H9 (cell line): ENCODE results near the gene ADGRB3. TPM values are rescaled to one million over a fixed set of nuclear protein-coding genes. Genes with fewer than 3 reads are reported as not detected.
"Not testable (repeated sequence)": the region's sequence is repeated elsewhere in the genome, so short reads cannot be mapped to it uniquely, and the experiment has no call there.

Experiments
- DNase-seq: peaks from one replicate; pipeline ENCODE4 v3.0.0-alpha.2; 2017
- H2AFZ ChIP-seq: one replicate; pipeline ENCODE4 v1.6.1; 2013; ENCODE audit warnings: mild to moderate bottlenecking, low read length, control low read depth, moderate library complexity
- H2AK5ac ChIP-seq: 2 replicates; pipeline ENCODE4 v1.6.1; 2013; ENCODE audit warnings: low read length, control low read depth, mixed read lengths; ENCODE audit not compliant: insufficient read length
- H2BK120ac ChIP-seq: one replicate; pipeline ENCODE4 v1.6.1; 2013; ENCODE audit warnings: low read depth, mild to moderate bottlenecking, low read length, control low read depth, inconsistent platforms; ENCODE audit not compliant: poor library complexity, severe bottlenecking
- H2BK12ac ChIP-seq: 2 replicates; pipeline ENCODE4 v1.6.1; 2013; ENCODE audit warnings: low read length, control low read depth, mixed read lengths, low read depth; ENCODE audit not compliant: insufficient read length
- H2BK15ac ChIP-seq: 2 replicates; pipeline ENCODE4 v1.6.1; 2013; ENCODE audit warnings: low read depth, low read length, control low read depth
- H2BK20ac ChIP-seq: one replicate; pipeline ENCODE4 v1.6.1; 2013; ENCODE audit warnings: low read depth, mild to moderate bottlenecking, low read length, control low read depth, inconsistent platforms; ENCODE audit not compliant: poor library complexity, severe bottlenecking
- H2BK5ac ChIP-seq: 2 replicates; pipeline ENCODE4 v1.6.1; 2013; ENCODE audit warnings: low read length, control low read depth, mixed read lengths; ENCODE audit not compliant: insufficient read length
- H3K14ac ChIP-seq: 2 replicates; pipeline ENCODE4 v1.6.1; 2013; ENCODE audit warnings: low read length, control low read depth; ENCODE audit not compliant: insufficient read depth
- H3K18ac ChIP-seq: 2 replicates; pipeline ENCODE4 v1.6.1; 2013; ENCODE audit warnings: low read depth, mild to moderate bottlenecking, mixed read lengths, low read length, control low read depth; ENCODE audit not compliant: insufficient read length
- H3K23ac ChIP-seq: 2 replicates; pipeline ENCODE4 v1.6.1; 2013; ENCODE audit warnings: low read length, control low read depth, mixed read lengths, low read depth; ENCODE audit not compliant: insufficient read length
- H3K23me2 ChIP-seq: 2 replicates; pipeline ENCODE4 v1.6.1; 2013; ENCODE audit warnings: low read depth, mild to moderate bottlenecking, mixed read lengths, low read length, control low read depth; ENCODE audit not compliant: insufficient read length, poor library complexity, severe bottlenecking
- H3K27ac ChIP-seq: 2 replicates; pipeline ENCODE4 v1.5.1; 2013; ENCODE audit warnings: low read length, control low read depth, mixed read lengths, low read depth; ENCODE audit not compliant: insufficient read length
- H3K27me3 ChIP-seq: 2 replicates; pipeline ENCODE4 v1.6.1; 2013; ENCODE audit warnings: low read length, control low read depth, inconsistent platforms; ENCODE audit not compliant: insufficient read depth
- H3K4ac ChIP-seq: 2 replicates; pipeline ENCODE4 v1.6.1; 2013; ENCODE audit warnings: low read depth, mild to moderate bottlenecking, control low read depth, inconsistent platforms, low read length, moderate library complexity
- H3K4me1 ChIP-seq: 2 replicates; pipeline ENCODE4 v1.6.1; 2013; ENCODE audit warnings: low read length, control low read depth, inconsistent platforms; ENCODE audit not compliant: insufficient read depth
- H3K4me2 ChIP-seq: 2 replicates; pipeline ENCODE4 v1.6.1; 2013; ENCODE audit warnings: low read length, control low read depth, mixed read lengths; ENCODE audit not compliant: insufficient read length, insufficient read depth
- H3K56ac ChIP-seq: 2 replicates; pipeline ENCODE4 v1.6.1; 2013; ENCODE audit warnings: low read depth, mild to moderate bottlenecking, mixed read lengths, low read length, control low read depth; ENCODE audit not compliant: insufficient read length
- H3K79me1 ChIP-seq: 2 replicates; pipeline ENCODE4 v1.6.1; 2013; ENCODE audit warnings: low read depth, mild to moderate bottlenecking, moderate library complexity, low read length, control low read depth, inconsistent platforms; ENCODE audit not compliant: insufficient read depth, poor library complexity, severe bottlenecking
- H3K79me2 ChIP-seq: 2 replicates; pipeline ENCODE4 v1.6.1; 2013; ENCODE audit warnings: low read length, control low read depth, inconsistent platforms; ENCODE audit not compliant: insufficient read depth
- H3K9ac ChIP-seq: 2 replicates; pipeline ENCODE4 v1.6.1; 2013; ENCODE audit warnings: low read length, control low read depth, mixed read lengths; ENCODE audit not compliant: insufficient read length; ENCODE audit errors: extremely low read depth
- H3K9me3 ChIP-seq: one replicate; pipeline ENCODE4 v1.6.1; 2013; ENCODE audit warnings: low read depth, low read length, inconsistent platforms; ENCODE audit not compliant: control insufficient read depth
- H3T11ph ChIP-seq: one replicate; pipeline ENCODE4 v1.6.1; 2013; ENCODE audit warnings: mild to moderate bottlenecking, low read length, control low read depth, inconsistent platforms
- H4K20me1 ChIP-seq: one replicate; pipeline ENCODE4 v1.6.1; 2013; ENCODE audit not compliant: control insufficient read depth, insufficient read length, insufficient read depth
- H4K5ac ChIP-seq: 2 replicates; pipeline ENCODE4 v1.6.1; 2013; ENCODE audit warnings: low read depth, mild to moderate bottlenecking, mixed read lengths, low read length, control low read depth; ENCODE audit not compliant: insufficient read length
- H4K8ac ChIP-seq: replicated peaks from 2 replicates; pipeline ENCODE4 v1.6.1; 2013; ENCODE audit warnings: low read length, control low read depth, mixed read lengths, low read depth; ENCODE audit not compliant: insufficient read length
- H4K91ac ChIP-seq: 2 replicates; pipeline ENCODE4 v1.6.1; 2013; ENCODE audit warnings: low read depth, mild to moderate bottlenecking, moderate library complexity, mixed read lengths, low read length, control low read depth; ENCODE audit not compliant: insufficient read length
- H3K27ac Mint-ChIP-seq, 3 experiments: 2 replicates in 2 of 3; 3 replicates in 1 of 3; pipeline ENCODE4 v1.8.0; 2020 to 2021; ENCODE audit warnings: mixed read lengths in 3 of 3, mild to moderate bottlenecking in 1 of 3, moderate library complexity in 1 of 3
- H3K27me3 Mint-ChIP-seq: 2 replicates; pipeline ENCODE4 v1.8.0; 2021; ENCODE audit warnings: low read depth, mild to moderate bottlenecking, moderate library complexity, mixed read lengths
- H3K36me3 Mint-ChIP-seq, 3 experiments: 2 replicates in 2 of 3; 3 replicates in 1 of 3; pipeline ENCODE4 v1.8.0; 2020 to 2021; ENCODE audit warnings: low read depth in 3 of 3, mixed read lengths in 3 of 3; ENCODE audit not compliant: insufficient read depth in 1 of 3
- H3K4me1 Mint-ChIP-seq, 2 experiments: 2 replicates each; pipeline ENCODE4 v1.8.0; 2020; ENCODE audit warnings: mixed read lengths in 2 of 2
- H3K4me3 Mint-ChIP-seq, 2 experiments: 2 replicates in 1 of 2; 3 replicates in 1 of 2; pipeline ENCODE4 v1.8.0; 2020 to 2021; ENCODE audit warnings: mild to moderate bottlenecking in 2 of 2, mixed read lengths in 2 of 2, moderate library complexity in 1 of 2
- H3K9me3 Mint-ChIP-seq, 2 experiments: 2 replicates in 1 of 2; 3 replicates in 1 of 2; pipeline ENCODE4 v1.8.0; 2020; ENCODE audit warnings: mild to moderate bottlenecking in 2 of 2, mixed read lengths in 2 of 2, moderate library complexity in 1 of 2
- WGBS: extraction: QIAGEN DNeasy Blood & Tissue Kit; methylation state at CpG from one replicate; pipeline ENCODE4 v1.1.7; 2013; ENCODE audit warnings: missing lambda C conversion rate, low lambda C conversion rate, mixed read lengths; ENCODE audit not compliant: insufficient read length; ENCODE audit errors: extremely low coverage; 5-methylcytosine and 5-hydroxymethylcytosine counted together
- total RNA-seq: library from RNA; stranded (reverse); gene quantifications from 2 replicates; pipeline ENCODE4 v1.2.1, GENCODE V29; 2021
- TF ChIP-seq, protein P1 (sequence below): fragments of 200-600 bp; sonication (generic); conservative IDR thresholded peaks from 3 replicates; pipeline ENCODE4 v1.8.0; 2021; ENCODE audit warnings: antibody characterized with exemption, mild to moderate bottlenecking

Gene ADGRB3
- total RNA-seq, 1 experiment from 2014 or later = 0.37 TPM

DNA sequence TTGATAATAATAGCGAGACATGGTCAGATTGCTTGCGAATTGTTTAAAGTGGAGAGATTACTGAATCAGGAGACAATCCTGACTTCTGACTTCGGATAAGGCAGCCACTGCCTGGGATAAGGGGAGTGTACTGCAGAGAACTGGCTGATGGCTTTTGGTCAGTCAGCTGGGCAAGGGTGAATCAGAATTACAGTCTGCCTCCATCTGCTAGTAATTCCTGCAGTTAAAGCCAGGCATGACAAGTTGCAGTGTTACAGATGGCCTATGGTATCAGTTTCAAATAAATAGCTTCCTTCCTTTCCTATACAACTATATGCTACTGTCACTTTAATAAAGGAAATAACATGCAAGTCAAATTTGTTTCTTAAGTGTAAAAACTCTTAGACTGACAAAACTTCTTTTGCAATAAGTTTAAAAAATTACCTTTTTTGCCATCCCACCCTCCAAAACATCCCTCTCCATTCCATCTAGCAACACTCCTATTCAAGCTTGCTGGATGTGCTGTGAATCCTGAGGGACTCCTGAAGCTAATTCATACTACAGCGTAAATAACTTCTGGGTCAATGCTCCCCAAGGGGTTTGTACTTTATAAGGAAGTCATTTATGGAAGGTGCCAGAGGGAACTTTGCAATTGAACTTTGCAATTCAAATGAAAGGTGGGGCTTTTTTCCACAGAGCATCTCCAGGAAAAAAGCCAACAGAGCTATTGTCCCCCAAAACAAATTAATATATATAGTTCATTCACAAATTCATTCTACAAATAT, 245.2 kb downstream of the ADGRB3 start:
- H3K27me3 Mint-ChIP-seq = no peaks in the 10 kb centered on the region
- H2BK12ac ChIP-seq = no peak overlapping the region

DNA sequence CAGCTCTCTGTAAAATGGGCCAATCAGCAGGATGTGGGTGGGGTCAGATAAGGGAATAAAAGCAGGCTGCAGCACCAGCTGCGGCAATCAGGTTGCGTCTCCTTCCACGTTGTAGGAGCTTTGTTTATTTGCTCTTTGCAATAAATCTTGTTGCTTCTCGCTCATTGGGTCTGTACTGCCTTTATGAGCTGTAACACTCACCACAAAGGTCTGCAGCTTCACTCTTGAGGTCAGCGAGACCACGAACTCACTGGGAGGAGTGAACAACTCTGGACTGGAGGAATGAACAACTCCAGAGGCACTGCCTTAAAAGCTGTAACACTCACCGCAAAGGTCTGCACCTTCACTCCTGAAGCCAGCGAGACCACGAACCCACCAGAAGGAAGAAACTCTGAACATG, 248.2 kb downstream of the ADGRB3 start:
- H3K9ac ChIP-seq, H3K27me3 ChIP-seq, DNase-seq, H3K4me3 Mint-ChIP-seq, H2AK5ac ChIP-seq, H3K36me3 Mint-ChIP-seq, H2BK5ac ChIP-seq, H3K14ac ChIP-seq, H3K79me2 ChIP-seq, H3K27me3 Mint-ChIP-seq, H3K18ac ChIP-seq, H4K20me1 ChIP-seq, H3K79me1 ChIP-seq, H4K8ac ChIP-seq, H3K27ac ChIP-seq, H3K56ac ChIP-seq, H2BK120ac ChIP-seq, H3K9me3 ChIP-seq, H3K4ac ChIP-seq, H3T11ph ChIP-seq, H3K27ac Mint-ChIP-seq, H3K4me2 ChIP-seq, H2BK20ac ChIP-seq, H3K4me1 ChIP-seq, H2AFZ ChIP-seq, H3K9me3 Mint-ChIP-seq, H4K5ac ChIP-seq, H2BK15ac ChIP-seq, H3K23ac ChIP-seq, H3K23me2 ChIP-seq, H2BK12ac ChIP-seq, H4K91ac ChIP-seq, H3K4me1 Mint-ChIP-seq: not testable (repeated sequence)
- WGBS = no CpG with 5 or more reads among the region's 9 CpGs

More for the DNA sequence above, 245.2 kb downstream of the ADGRB3 start:
- no peak overlapping the region for H3K4ac ChIP-seq
- no peak overlapping the region for H3K27ac ChIP-seq
- peaks cover 3 to 5% (median 4%) of the 10 kb centered on the region in 3 experiments; a peak in 6 of 7 replicates for H3K36me3 Mint-ChIP-seq
- DNase-seq = no peak
- H4K8ac ChIP-seq = no peak overlapping the region
- no peaks in the 10 kb centered on the region for H3K4me1 Mint-ChIP-seq
- no peaks in the 10 kb centered on the region for H4K20me1 ChIP-seq
- H3K9me3 Mint-ChIP-seq = peaks cover 3 to 6% of the 10 kb centered on the region in 2 experiments; a peak in 4 of 5 replicates
- no peak overlapping the region for H3K56ac ChIP-seq
- H4K91ac ChIP-seq = no peak overlapping the region
- H3K4me2 ChIP-seq = no peak overlapping the region
- no peaks in the 10 kb centered on the region for H3K79me2 ChIP-seq
- no peak overlapping the region for H2BK5ac ChIP-seq
- no peak overlapping the region for H2BK120ac ChIP-seq
- no CpG with 5 or more reads among the region's 4 CpGs for WGBS
- H3K18ac ChIP-seq = no peak overlapping the region
- no peak overlapping the region for H2AFZ ChIP-seq
- H3K9me3 ChIP-seq = no peaks in the 10 kb centered on the region
- no peak overlapping the region for H4K5ac ChIP-seq
- no peak overlapping the region for H3K14ac ChIP-seq
- H2BK15ac ChIP-seq = no peak overlapping the region
- no peaks in the 10 kb centered on the region for H3K79me1 ChIP-seq
- H3K27ac Mint-ChIP-seq = no peak overlapping the region
- H3K27me3 ChIP-seq = no peaks in the 10 kb centered on the region
- H2BK20ac ChIP-seq = no peak overlapping the region
- H2AK5ac ChIP-seq = no peak overlapping the region
- H3T11ph ChIP-seq = no peak overlapping the region
- TF ChIP-seq, protein P1, sequence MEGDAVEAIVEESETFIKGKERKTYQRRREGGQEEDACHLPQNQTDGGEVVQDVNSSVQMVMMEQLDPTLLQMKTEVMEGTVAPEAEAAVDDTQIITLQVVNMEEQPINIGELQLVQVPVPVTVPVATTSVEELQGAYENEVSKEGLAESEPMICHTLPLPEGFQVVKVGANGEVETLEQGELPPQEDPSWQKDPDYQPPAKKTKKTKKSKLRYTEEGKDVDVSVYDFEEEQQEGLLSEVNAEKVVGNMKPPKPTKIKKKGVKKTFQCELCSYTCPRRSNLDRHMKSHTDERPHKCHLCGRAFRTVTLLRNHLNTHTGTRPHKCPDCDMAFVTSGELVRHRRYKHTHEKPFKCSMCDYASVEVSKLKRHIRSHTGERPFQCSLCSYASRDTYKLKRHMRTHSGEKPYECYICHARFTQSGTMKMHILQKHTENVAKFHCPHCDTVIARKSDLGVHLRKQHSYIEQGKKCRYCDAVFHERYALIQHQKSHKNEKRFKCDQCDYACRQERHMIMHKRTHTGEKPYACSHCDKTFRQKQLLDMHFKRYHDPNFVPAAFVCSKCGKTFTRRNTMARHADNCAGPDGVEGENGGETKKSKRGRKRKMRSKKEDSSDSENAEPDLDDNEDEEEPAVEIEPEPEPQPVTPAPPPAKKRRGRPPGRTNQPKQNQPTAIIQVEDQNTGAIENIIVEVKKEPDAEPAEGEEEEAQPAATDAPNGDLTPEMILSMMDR = no peak
- H3K23me2 ChIP-seq = no peaks in the 10 kb centered on the region
- no peak overlapping the region for H3K4me3 Mint-ChIP-seq
- no peak overlapping the region for H3K23ac ChIP-seq
- no peak overlapping the region for H3K9ac ChIP-seq
- H3K4me1 ChIP-seq = no peaks in the 10 kb centered on the region
